Measurements from ENCODE around the gene POLR1A.

POLR1A gene

DNA sequence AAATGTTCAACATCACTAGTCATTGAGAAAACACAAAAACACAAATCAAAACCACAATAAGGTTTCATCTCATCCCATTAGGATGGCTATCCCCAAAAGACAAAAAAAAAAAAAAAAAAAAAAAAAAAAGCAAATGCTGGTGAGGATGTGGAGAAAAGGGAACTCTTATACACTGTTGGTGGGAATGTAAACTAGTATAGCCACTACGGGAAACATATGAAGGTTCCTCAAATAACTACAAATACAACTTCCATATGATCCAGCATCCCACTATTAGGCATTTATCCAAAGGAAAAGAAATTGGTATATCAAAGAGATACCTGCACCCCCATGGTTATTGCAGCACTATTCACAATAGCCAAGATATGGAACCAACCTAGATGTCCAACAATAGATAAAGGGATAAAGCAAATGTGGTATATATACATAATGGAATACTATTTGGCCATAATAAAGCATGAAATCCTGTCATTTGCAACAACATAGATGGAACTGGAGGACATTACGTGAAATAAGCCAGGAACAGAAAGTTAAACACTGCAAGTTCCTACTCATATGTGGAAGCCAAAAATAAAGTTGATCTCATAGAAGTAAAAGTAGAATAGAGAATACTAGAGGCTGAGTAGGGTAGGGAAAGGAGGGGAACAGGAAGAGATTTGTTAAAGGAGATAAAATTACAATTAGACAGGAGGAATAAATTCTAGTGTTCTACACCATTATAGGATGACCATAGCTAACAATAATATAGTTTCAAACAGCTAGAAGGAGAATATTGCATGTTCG lies 8.4 kb downstream of the POLR1A start:
- no peak for DNase-seq (ENCODE audit: low read depth)

DNA sequence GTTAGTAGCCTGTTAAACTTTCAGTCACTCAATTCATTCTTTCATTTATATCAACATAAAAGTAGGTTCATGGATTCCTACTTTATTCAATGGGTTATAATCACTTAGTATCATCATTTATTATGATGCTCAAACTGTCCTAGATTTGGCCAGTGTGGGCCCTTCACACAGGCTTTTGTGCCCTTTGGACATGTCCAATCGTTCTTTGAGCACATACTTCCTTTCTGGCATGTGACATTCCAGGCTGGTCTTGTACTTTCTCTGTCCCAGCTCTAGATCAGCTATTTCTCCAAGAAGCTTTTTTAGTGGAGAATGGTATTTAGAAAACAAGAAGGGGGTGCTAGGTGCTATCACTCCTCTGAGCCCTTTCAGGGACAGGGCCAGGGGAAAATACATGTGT lies 11.5 kb downstream of the POLR1A start:
- DNase-seq (ENCODE audit: low read depth): no peak

DNA sequence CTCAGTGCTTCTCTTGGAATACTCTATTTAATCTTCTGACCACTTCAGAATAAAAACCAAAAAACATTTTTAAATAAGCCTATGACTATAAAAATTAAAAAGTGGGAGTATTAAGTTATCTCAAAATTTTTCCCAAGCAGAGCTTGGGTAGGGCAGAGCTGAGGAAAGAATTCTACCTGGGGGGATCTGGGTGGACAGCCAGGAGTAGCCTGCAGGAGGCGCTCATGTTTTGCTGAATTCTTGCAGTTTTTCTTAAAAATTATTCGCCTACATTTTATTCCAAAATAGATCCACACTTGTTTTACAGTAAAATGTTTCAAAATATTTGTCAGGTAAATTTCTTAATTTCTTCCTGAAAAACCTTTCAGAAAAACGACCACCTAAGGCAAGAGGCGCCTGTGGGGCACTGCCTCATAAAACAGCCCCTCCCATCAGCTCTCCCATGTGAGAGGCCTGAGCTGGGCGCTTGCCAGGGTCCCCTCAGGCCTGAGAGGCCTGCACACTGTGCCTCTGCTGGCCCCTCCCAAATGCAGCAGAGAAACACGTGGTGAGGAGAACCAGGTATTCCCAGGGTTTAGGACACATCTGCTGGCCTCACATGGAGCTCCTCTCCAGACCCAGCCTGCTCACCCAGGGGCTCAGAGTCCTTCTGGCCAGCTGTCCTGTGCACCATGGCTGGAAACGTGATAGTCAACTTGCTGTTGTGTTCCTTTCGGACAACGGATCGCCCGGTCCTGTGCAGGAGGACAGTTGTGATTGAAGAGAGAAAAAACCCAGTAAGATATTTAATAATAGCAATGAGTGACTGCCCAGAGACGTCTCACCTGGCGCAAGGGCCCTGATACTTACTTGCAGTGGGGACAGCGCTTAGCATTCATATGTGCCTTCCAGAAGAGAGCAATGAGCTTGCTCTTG lies 17.5 kb downstream of the POLR1A start:
- DNase-seq (ENCODE audit: low read depth): no peak

DNA sequence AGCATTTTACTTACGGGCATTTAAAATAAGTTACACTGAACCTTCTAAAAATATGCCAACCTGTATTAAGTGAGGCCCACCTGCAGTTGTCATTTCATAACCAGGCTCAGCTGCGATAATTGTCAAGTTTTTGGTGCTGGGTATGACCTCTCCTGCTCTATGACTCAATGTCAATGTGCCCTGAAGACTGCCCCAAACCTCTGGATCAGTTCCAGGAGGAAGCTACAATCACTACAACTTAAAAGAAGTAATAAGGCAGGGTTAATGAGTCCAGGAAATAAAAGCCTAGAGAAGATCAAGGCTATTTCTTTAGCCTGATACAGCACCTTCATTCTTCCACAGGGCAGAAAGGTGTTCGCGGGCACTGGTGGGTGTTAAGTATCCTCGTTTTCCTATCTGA lies 22.9 kb downstream of the POLR1A start:
- DNase-seq (ENCODE audit: low read depth): no peak

DNA sequence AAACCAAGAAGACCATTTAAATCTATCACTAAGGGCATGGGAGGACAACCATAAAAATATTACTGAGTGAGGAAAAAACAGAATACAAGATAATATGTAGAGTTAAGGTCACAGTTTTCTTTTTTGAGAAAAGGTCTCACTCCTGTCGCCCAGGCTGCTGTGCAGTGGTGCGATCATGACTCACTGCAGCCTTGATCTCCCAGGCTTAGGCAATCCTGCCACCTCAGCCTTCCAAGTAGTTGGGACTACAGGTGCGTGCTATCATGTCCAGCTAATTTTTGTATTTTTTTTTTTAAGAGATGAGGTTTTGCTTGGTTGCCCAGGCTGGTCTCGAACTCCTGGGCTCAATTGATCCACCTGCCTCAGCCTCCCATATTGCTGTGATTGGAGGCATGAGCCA lies 24.0 kb downstream of the POLR1A start:
- no peak for DNase-seq (ENCODE audit: low read depth)

DNA sequence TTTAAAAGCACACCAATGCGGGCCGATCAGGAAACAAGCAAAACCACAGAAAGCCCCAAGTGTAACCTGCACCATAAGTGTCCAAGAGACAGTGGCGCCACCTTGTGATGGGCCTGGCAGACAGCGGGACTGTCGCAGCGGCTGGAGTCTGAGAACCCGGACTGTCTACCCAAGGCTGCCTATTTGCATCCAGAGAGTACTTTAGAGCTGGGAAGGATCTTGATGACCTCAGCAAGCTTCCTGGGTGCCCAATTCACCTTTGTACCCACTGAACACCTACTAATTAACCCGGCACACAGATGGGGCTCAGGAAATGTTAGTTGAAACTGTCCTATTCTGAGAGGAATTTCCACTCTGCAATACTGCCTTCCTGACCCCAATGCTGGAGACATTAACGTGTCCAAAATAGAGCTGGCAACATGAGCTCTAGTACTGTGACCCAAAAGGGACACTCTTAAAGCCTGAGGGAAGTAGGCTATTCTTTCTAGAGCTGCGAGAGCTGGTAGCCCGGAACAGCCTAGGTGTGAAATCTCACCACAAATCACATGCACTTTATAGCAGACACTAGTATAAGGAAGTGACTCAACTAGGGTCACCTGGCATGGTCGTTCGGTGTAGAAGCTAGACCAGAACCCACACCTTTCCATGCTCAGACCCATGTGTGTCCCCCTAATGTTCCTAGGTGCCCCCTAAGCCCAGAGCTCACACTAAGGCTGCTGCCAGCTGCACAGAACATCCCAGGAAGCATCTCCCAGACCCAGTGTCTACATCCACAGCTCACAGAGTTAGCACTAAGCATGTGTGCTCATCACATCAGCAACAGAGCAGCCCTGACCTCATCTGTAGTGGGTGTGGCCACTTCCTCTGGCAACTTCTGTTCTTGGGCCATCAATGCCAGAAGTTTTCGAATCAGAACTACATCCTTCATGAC lies 25.4 kb downstream of the POLR1A start:
- peak; percentile 76 for DNase-seq (ENCODE audit: low read depth)

DNA sequence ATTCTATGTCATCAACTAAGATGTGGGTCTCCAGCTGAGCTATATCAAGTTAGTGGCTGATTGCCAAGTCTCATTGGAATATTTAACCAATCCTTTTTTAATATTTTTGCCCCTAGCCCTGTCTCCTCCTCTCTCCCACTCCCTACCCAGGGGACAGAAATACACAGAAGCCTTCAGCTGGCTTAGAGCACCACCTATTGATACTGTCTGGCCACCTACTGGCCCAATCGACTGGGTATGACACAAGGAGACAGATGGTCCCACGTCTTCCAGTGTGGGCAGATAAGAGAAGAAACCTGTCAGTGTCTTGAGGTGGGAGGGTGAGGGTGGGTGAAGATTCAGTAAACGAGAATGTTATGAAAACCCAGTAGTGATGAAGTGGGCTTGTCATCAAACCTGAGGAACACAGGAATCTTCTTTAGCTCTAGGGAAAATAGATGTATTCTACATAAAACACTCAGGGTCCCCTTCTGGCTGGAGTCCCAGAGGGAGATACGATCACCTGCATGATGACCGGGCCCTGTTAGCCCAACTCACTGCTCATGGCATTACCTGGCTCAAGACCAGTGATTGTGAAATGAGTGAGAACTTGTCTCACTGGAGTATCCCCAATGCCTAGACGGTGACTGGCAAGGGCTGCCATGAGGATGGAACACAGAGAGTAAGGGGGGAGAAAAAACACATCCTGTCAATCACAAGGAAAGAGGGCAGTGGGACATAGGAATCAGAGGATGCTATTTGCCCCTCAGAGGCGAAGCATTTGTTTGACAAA lies 26.7 kb downstream of the POLR1A start:
- peak; percentile 62 for DNase-seq (ENCODE audit: low read depth)

DNA sequence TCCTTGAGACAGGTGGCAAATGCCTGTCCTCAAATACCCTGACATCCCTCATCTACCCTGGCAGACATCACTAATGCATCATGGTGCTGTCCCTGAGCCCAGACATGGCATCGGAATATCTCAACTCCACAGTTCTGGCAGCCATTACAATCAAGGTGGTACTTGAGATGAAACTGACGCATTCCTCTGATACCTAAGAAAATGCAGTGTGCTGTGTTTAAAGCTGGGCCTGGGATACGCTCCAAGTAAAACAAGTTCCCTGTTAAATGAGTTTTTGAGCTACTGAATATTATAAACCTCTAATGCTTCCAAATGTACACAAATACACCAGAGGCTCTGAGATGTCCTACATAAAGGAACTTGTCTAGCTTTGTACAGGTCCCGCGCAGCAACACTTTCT lies 29.8 kb downstream of the POLR1A start:
- no peak for DNase-seq (ENCODE audit: low read depth)

DNA sequence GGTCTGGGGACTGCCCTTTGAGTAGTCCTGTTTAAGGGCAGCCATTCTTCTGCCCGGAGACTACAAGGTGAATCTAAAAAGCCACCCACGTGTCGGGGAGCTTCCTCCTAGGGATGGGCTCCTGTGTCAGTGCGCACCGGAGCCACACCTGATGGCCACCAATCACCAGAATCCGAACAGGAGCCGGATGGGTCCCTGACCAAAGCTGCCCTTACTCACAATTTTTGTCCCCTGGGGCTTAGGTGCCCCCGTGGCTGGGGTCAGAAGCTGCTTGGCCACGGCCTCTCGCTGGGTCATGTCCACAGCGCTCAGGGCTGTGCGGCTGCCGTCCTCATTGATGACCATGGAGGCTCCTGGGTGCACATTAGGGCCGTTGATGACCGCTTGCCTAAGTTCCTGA lies 30.9 kb downstream of the POLR1A start:
- DNase-seq (ENCODE audit: low read depth): no peak

DNA sequence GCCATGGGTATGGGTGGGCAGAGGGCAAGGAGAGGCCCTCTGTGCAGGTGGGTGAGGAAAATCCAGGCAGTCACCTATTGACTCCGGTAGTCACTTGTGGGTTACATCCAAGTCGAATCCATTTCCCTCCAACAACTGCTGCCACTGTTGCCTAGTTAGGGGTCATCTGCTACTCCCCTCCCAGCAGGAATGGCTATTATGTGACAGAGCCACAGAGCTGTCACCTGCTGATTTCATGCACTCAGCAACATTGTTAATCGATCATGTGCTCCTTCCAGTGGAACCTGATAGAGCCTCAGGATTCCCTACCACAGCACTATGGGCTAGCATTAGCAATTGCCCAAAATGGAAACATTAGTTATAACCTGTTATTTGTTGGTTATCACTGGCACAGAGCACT lies 31.4 kb downstream of the POLR1A start:
- DNase-seq (ENCODE audit: low read depth): no peak

DNA sequence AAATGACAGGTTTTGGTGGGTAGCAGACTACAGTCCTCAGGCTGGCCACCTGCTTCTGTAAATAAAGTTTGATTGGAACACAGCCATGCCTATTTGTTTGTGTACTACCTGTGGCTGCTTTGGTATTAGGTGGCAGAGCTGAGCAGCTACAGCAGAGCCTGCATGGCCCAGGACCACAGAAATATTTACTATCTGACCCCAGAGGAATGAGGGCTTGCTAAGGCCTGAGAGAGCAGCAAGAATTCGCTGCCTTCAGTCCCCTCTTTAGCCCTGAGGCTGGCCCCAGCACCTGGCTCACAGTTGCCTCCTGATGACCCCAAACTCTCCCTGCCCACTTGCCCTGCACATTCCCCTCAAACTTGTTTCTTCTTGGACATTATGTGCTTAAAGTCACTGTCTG lies 32.5 kb downstream of the POLR1A start:
- no peak for DNase-seq (ENCODE audit: low read depth)

DNA sequence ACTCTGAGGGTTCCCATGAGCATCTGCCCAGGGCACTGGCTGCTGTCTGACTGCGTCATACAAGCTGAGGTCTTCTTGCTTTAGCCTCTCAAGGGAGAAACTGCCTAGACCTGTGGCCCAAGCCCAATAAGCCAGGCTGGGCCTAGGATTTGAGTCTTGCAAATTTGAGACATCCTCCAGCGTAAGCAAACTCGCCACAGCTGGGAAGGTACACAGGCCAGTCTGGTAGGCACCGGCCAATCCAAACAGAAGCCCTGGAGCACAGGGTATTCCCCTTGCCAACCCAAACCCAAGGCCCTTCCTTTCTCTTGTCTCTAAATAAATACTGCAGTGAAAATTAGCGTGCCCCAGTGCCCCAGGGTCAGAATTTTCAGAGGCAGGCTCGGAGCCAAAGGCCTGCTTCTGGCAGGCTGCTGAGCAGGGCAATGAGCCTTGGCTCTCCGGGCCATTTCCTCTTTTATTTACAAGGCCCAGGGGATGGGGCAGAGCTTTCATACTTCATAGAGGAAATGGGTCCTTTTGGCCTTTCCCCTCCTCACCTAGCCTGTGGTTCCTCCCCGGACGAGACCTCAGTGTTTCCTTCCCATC lies 33.3 kb downstream of the POLR1A start:
- DNase-seq (ENCODE audit: low read depth): peak; percentile 14

DNA sequence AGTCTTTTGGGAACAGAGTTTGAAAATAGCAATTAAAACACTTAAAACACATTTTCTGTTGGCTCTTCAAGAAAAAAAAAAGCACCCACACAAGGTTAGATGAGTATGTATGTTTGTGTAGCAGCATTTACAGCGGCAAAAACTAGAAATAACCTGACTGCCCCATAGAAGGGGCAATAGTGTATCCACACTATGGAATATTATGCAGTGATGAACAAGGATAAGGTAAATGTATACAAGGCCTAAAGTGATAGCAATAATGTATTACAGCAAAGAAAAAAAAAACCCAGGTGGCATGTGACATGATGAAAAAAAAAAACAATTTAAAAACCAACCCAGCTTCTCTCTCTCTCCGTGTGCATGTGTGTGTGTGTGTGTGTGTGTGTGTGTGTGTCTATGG lies 34.8 kb downstream of the POLR1A start:
- no peak for DNase-seq (ENCODE audit: low read depth)

DNA sequence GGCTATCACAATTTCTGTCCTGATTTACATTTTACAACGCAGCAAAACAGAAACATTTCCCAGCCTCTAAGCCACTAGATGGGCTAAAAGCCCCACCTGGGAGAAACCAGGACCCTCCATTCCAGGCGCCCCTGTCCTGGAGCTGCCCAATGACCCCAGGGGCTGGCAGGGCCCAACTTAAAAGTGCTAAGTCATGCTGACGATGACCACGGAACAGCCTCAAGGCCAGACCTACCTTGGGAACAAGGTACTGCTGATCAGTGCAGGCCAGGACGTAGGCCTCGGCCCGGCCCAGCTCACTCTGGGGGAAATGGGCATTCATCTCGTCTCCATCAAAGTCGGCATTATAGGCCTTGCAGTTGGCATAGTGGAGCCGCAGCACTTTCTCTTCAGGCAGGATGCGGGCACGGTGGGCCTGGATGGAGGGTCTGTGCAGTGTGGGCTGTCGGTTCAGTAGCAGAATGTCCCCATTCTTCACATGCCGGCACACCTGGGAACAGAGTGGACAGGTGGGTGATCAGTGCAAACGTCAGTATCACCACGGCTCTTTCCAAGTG lies 35.8 kb downstream of the POLR1A start:
- DNase-seq (ENCODE audit: low read depth): no peak

DNA sequence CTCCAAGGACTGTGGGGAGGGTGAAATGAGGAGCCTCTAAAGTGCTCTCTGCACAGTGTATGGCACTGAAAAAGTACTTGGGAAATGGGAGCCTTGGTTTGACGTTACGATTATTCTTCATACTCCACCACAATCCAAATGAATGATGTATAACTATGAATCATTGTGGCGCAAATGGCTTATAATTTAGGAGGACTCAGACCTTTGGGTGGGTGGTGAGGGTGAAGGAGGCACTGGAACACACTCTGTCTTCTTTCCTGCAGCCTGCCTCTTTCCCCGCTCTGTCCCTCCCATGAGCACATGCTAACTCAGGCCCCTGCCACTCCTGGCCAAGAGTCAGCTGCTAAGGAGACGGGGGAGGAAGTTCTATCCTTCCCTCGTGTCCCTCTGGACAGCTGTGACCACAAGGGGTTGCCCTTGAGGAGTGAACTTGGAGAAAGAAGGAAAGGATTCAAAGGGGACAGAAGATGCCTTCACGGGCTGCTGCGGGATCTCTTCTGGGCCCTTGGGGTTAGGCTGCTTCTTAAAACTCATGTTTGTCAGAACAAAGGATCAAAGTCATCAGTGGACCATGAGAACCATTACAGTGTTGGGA lies 36.5 kb downstream of the POLR1A start:
- no peak for DNase-seq (ENCODE audit: low read depth)

DNA sequence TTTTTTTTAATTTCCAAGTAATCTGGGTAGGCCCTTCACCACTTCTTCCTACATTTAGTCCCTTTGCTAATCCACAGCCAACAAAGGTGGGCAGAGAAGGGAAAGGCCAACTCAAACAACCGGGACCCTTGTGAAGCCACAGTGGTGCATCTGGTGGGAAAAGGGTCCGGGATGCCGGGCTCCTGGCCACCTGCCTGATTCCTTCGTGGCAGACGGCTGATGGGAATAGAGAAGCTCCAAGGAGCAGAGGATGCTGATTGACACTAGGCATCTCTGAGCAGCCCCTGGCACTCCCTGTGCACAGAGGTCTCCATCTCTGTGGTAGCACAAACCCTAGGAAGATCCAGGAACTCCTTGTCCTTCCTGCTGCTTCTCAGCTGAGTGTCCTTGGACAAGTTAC lies 37.0 kb downstream of the POLR1A start:
- DNase-seq (ENCODE audit: low read depth): no peak

DNA sequence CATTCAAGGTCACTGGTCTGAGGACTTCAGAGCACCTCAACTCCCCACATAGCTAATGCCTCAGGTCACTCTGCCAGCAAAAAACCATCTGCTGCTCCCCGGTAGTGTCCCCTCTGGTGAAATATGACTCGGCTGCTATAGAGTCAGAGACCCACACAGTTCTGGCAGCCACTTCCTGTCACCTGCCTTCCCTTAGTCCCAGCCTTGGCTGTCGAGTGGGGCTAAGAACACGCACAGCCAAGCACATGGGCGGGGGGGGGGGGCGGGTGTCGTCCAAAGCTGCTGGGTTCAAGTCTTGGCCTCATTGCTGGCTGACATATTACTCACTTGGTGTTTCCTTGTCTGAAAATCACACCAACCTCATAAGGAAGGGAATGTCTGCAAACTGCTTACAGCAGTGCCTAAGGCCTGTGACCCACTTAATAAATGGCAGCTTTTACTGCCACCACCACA lies 37.5 kb downstream of the POLR1A start:
- DNase-seq (ENCODE audit: low read depth): peak; percentile 59

DNA sequence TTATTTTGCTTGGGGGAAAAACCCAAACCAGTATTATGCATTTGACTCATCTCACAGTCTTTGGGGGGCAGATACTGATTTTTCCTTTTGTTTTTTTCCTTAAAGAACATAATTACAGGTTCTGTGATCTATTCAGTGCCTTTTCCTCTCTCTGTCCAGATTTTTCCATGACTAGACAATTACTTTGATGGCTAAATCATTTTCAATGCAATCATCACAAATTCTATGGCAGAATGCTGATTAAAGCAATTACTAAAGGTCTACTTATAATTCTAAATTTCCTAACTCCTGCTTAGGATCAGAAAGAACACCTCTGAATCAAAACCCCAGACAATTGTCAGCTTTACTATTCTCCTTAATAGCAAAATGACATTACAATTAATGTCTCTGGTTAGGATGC lies 38.8 kb downstream of the POLR1A start:
- DNase-seq (ENCODE audit: low read depth): no peak

DNA sequence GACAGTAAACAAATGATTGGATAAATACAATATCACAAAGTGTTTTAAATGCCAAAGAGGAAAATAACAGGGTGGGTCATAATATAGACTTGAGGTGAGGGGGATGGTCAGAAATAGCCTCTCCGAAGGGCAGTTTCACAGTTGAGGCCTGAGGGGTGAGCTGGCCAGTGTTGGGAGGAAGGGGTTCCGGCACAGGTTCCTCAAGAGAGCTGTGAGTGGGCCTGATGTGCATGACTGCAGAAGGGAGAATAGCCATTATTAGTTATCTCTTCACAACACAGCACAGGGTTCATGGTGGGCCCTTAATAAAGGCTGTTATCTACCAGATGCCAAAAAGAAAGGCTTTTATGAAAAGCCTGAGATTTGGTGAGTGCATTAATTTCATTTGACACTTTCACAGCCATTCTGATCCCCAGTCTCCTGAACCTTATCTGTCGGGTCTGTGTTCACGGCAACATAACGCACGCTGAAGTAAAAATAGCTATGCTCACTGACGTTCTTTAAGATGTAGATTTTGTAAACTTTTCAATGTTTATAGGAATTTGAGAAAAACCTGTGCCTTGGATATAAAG lies 39.6 kb downstream of the POLR1A start:
- no peak for DNase-seq (ENCODE audit: low read depth)

DNA sequence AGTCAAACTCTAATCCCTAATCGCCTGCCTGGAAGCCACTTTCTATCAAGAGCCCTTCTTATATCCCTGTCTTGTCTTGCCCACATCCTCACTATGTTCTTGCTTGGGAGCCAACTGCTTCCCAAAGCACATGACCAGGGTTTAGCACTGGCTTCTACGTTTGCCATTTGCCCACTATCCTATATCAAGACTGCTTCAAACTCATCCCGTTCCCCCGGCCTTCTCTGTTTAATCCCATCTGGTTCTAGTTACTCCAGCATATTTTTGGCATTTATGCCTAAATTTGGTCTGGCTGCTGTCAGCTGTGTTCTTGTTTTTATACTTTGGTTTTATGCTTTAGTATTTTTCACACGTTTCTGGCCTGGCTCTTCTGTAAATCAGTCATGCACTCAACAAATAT lies 40.2 kb downstream of the POLR1A start:
- DNase-seq (ENCODE audit: low read depth): no peak
